Neural progenitor cell (in vitro differentiated cells): ENCODE data around the gene CERS2.

ENCODE experiments used
- EZH2 ChIP-seq: fragments of 200-600 bp; sonication (generic); IDR thresholded peaks from 2 replicates; pipeline ENCODE4 v1.6.1; 2017; ENCODE audit warnings: antibody characterized with exemption, mild to moderate bottlenecking, moderate library complexity
- EZH2phosphoT487 ChIP-seq: fragments of 200-600 bp; sonication (generic); IDR thresholded peaks from 2 replicates; pipeline ENCODE4 v1.6.1; 2017; ENCODE audit warnings: antibody characterized with exemption
- TF ChIP-seq, protein P1 (sequence below): fragments of 200-600 bp; sonication (generic); IDR thresholded peaks from 2 replicates; pipeline ENCODE4 v1.5.1; 2017; ENCODE audit warnings: antibody characterized with exemption, mild to moderate bottlenecking

DNA sequence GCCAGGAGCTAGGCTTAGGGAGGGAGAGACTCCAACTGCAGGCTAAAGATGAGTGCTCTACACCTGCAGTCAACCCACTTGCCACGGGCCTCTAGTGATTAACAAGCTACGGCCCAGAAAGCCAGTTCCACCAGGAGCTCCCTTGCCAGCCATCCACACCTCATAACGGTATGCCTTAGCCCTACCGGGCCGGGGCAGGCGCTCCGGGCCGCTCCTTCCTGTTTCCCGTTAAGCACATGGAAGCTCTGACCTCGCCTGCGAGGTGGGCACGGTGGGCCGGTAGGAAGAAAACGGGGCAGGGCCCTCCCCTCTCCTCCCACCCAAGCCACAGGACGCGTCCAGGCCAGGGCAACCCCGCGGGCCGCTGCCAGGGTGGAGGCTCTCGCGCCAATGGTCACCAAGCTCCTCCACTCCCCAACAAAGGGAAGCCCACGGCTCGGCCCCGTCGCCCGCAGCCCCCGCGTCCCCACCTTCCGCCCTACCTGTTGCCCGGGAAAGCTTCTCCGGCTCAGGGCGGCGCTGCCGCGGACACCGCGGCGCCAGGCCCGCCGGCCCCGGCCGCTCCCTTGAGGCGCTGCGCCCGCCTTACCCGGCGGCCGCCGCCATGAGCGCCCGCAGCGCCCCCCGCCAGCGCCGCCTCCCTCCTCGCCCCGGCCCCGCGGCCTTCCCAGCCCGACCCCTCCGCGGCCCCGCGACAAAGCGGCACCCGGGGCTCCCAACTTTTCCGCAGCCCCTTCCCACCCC lies 627 bp downstream of the CERS2 start:
- TF ChIP-seq, protein P1, sequence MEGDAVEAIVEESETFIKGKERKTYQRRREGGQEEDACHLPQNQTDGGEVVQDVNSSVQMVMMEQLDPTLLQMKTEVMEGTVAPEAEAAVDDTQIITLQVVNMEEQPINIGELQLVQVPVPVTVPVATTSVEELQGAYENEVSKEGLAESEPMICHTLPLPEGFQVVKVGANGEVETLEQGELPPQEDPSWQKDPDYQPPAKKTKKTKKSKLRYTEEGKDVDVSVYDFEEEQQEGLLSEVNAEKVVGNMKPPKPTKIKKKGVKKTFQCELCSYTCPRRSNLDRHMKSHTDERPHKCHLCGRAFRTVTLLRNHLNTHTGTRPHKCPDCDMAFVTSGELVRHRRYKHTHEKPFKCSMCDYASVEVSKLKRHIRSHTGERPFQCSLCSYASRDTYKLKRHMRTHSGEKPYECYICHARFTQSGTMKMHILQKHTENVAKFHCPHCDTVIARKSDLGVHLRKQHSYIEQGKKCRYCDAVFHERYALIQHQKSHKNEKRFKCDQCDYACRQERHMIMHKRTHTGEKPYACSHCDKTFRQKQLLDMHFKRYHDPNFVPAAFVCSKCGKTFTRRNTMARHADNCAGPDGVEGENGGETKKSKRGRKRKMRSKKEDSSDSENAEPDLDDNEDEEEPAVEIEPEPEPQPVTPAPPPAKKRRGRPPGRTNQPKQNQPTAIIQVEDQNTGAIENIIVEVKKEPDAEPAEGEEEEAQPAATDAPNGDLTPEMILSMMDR: no peak
- TF ChIP-seq EZH2: no peak
- TF ChIP-seq EZH2phosphoT487: no peak
